HG03460 (cell line): ENCODE measurements around the gene FOXP1.
"Not testable (repeated sequence)": the region's sequence is repeated elsewhere in the genome, so short reads cannot be mapped to it uniquely, and the experiment has no call there.

Experiments used
- ATAC-seq: cut with Tn5 transposase; IDR thresholded peaks from one replicate; pipeline ENCODE4 v1.9.1; 2021; ENCODE audit not compliant: unreplicated experiment

FOXP1 gene

DNA sequence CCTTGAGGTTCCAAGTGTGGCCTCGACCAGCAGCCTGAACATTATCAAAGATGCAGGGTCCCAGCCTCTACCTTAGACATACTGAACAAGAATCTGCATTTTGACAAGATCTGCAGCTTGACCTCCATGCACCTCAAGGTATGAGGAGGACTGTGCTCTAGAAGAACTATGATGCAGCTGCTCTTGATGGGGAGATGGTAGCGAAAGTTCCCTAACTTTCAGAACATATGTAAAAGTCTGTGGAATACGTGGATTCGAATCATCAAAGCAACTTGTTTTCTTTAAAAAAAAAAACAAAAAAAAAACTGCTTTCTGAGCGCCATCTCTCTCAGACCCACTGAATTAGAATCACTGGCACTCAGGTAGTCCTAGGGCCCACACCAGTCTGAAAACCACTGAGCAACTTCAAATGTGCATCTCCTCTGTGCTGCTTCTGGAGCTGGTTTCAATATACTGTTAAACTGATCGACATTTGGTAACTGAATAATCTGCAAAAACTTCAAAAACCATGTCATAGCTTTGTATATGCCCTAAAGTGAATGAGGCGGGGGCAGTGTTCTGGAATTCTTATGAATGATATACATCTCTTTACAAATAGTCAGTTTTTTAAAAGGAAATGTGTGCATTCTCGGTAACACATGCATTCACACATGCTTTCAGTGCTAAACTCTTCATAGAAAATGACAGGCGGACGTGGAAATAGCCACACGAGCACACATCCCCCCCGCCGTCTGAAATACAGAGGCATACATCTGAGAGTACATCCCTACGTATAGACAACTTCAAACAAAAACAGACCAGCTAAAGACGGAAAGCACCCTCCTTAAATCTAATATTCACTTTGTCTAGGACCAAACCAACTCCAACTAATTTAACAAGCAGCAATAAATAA is 128.8 kb downstream of the FOXP1 start:
- ATAC-seq, result no peak

DNA sequence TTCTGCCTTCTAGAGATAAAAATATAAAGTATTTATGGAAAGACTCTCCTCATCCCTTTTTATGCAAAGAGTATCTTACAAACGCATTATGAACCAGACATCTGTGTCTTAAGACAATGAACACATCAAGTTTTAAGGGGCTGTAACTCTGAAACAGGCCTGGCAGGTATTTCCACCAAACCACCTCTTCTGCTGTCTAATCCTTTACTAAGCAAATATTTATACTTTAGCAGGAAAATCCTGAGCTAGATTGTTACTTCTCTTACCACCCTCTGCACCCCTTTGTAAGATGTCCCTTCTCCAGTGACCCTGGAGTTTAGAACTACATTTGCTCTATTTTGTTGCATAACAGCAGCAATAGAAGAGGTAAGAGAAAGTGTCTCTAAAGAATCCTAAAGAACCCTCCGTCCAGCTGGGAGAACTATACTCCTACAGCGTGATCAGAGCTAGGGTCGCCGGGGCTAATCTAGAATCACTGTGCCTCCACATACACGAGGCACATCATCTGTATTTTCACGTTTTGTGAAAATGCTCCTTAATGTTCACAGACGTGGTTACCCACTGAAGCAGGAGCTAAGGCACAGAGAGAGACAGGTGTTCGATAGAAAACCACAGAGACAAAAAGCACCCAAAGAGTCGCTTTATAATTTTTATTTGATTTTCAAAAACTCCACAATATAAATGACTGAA is 129.6 kb downstream of the FOXP1 start:
- no peak for ATAC-seq

DNA sequence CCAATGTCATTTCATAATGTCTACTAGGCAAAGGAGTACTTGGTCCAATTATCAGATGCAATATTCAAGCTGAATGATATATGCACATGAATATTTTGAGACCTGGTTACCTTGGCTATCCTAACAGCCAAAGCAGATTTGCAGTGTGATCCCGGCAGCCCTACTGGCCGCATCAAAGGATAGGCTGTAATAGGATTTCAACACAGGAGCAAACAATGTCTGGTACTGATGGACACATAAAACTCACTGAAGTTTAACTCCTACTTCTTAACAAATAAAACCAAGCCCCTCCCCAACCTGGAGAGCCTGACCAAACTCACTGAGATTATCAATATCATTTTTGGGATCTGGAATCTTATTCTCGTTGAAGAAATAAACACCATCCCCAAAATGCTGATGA is 130.2 kb downstream of the FOXP1 start:
- no peak for ATAC-seq

- ATAC-seq, result no peak
These were observed 131.7 kb downstream of the FOXP1 start for GRCh38 chr3:71451812-71452211.

GRCh38 chr3:71451060-71451459 is 132.5 kb downstream of the FOXP1 start:
- ATAC-seq, result no peak

GRCh38 chr3:71450162-71450561 is 133.4 kb downstream of the FOXP1 start:
- no peak for ATAC-seq

DNA sequence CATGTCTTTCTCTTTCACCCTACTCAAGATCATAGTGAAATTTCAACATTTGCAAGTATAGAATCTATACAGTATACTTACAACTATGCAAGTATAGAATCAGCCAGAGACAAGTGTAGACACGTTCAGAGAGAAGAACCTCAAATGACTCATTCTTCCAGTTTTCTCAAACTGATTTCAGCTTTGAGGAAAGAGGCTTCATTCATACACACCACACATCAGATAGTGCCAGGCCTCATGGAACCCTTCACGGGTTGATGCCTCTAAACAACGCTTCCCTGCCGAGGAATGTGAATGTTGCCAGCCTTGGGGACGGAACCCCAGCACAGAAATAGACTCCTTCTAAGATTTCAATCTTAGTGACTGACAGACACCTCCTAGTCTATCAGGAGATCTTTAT is 135.7 kb downstream of the FOXP1 start:
- no peak for ATAC-seq

DNA sequence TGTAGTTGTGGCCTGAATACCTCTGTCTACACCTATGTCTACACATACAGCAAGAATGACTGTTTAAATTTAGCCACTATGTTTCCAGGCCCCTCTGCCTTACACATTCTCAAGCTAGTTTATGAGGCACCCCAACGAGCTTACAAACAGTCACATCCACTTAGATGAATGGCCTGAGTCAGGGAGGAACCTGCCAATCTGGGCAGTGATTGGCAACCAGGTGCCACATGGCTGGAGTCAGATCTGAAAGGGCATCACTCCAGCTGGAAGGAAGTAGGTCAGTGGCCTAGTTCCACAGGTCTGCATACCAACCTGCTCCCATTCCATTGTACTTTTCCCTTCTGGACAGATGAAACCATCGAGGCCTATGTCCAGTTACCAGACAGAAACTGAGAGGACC is 136.3 kb downstream of the FOXP1 start:
- ATAC-seq, result no peak

- no peak for ATAC-seq
These were observed 136.8 kb downstream of the FOXP1 start for GRCh38 chr3:71446734-71447133.

- no peak for ATAC-seq
These were observed 137.3 kb downstream of the FOXP1 start for GRCh38 chr3:71446260-71446659.

DNA sequence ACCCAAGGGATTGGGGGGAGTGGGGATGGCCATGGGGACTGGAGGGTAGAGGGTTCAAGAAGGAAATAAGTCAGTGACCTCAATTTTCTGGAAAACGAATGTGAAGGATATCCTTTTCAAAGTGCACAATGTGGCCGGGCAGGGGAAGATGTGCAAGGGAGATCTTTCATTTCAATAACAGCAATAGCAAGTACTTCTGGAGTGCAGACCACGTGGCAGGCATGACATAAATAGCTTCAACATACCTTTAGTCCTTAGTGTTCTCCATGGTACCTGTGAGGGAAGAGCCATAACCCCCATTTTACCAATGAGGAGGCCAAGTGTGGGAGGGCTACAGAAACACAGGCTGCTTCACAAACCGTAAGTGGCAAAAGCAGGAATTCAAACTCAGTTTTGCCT is 138.7 kb downstream of the FOXP1 start:
- no peak for ATAC-seq

- ATAC-seq, result peak; percentile 90
These were observed 139.3 kb downstream of the FOXP1 start for GRCh38 chr3:71444028-71444860.

DNA sequence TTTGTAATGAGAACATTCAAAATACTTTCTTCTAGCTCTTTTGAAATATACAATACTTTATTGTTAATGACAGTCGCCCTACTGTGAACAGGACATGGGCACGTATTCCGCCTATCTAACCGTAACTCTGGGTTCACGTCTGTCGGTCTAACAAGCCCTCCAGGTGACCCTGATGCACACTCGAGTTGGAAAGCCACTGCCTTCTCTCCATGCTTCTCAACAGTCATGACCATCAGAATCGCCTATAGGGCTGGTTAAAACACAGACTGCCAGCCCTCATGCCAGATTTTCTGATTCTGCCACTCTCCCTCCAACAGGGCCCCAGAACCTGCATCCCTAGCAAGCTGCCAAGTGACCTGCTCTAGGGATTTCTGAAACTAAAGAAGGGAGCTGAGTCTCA is 140.2 kb downstream of the FOXP1 start:
- ATAC-seq, result no peak

DNA sequence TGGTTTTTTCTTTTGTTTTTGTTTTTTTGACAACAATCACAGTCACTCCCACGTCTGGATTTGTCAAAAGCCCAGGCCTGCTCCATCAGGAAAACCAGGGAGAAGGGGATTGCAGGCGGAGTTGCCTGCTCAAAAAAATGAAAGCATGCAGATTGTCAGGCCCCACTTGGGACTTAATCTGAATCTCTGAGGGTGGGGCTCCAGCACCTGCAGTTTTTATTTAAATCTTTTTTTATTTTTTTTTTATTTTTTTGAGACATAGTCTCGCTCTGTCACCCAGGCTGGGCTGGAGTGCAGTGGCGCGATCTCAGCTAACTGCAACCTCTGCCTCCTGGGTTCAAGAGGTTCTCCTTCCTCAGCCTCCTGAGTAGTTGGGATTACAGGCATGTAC is 140.9 kb downstream of the FOXP1 start:
- ATAC-seq, result no peak

DNA sequence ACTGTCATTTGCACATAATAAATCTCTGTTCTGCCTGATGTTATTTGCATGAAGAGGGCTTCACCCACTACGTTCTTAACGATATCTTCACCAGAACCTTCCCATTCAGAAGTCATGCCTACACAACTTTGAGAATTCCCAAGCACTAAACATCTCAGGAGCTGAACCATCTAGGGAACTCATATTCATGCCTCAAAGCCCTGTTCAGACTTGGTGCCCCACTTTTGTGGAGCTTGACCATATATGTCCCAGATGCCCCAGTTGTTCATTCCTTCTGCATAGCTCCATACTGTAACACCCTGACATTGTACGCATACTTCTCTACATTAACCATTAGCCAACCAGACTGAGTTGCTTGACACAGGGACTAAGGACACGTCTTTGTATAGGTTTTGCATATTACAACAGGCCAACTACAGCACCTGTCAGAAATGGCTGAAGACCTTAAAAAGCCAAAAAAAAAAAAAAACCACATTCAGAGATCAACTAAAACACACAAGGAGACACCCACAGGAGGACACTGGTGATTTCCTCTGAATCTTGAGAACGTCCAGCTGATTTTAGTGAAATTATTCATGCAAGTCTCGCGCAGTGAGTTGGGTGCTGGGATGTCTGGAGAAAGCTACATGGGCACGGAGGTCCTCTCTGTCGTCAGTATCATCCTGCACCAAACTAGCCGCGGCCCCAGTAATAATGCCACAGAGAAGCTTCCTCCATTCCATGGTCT is 141.4 kb downstream of the FOXP1 start:
- no peak for ATAC-seq

GRCh38 chr3:71441217-71441924 is 142.2 kb downstream of the FOXP1 start:
- ATAC-seq, result no peak

DNA sequence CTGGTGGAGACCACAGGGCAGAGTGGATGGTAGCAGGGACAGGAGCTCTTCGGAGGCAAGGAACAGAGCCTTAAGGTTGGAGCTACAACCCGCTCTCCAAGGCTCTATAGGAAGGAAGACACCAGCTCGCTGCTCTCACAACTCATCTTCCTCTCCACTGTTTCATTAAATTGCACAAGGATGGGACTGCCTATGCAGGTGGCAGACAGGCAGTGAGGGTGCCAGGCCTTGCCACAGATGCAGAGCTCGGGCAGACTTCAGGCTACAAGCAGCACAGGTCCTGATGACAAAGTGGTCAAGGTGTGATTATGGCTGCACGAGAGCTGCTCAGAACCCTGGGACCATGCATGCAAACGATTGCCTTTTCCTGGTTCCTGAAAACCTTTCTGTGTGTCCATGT is 144.6 kb downstream of the FOXP1 start:
- no peak for ATAC-seq

DNA sequence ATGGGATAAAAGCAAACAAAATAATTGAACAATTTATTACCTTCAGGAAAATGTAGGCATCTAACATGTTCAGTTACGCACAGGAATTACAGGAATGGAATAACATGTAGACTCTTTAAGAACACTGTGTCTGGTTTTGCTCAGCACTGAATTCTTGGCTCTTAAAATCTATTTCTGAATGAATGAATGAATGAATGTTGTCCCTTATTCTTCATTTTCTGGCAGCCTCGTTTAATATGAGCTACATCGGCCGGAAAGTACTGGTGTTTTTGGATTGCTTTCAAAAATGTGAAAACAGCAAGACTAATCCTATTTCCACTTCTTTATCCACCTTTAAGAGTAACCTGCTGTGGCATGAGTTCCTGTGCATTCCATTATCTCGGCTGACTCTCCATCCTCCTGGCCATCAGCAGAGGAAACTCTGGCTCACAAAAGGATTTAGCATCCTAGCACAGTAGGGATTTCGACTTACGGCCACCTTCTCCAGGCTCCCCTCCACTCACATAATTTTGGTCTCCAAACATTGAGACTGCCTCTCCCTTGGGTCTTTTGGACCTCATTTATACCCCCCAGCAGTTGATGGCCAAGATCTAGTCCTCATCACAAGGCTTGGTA is 145.3 kb downstream of the FOXP1 start:
- ATAC-seq, result no peak

GRCh38 chr3:71436337-71436736 is 147.2 kb downstream of the FOXP1 start:
- ATAC-seq, result no peak

GRCh38 chr3:71435836-71436235 is 147.7 kb downstream of the FOXP1 start:
- not testable (repeated sequence) for ATAC-seq
